ENCODE results near the gene DHX9.
A peak's percentile ranks its signal among the peaks of the same experiment; 100 is the strongest.

The DHX9 gene

DNA sequence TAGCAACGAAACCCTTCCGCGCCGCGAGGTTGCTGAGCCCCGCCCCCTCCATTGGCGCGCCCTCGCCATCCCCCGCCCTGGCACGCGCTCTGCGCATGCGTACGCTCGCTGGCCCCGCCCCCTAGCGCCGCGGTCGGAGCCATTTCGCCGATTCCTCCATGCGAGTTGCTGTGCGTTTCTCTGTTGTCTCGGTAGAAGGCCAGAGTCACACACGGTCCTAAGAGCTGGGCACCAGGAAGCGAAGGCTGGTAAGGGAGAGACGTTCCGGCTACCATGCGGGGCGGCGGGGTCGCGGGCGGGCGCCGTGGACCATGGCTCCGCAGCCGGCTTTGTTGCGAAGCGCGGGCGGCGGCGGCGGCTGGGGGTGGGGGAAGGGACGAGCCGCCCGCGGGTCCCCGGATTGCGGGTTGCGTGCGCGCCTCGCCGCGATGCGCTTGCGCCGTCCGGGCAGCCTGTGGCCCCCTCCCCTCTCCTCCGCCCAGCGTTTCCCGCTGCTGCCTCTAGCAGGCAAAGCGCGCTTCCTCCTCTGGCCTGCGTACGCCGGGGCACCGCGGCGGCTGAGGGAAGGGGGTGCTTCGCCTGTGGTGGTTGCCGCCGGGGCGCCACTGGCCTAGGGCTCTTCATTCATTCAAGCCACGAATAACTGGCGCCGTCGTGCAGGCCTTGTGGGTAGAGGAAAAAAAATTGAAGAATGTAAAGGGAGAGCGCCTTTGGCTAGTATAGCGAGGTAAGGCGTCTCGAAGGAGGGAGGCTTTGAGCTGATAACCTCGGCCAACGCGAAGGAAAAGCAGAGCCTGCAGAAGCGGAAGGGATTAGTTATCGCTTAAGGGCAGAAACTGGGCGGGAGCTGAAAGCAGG is at the start of gene DHX9:
DHX9 (plus strand) TSS at position 139 of the 858 bp plus-strand sequence. CDS start 3,220 bp downstream, outside the sequence.
- DNase-seq, result peak; percentile 76

DNA sequence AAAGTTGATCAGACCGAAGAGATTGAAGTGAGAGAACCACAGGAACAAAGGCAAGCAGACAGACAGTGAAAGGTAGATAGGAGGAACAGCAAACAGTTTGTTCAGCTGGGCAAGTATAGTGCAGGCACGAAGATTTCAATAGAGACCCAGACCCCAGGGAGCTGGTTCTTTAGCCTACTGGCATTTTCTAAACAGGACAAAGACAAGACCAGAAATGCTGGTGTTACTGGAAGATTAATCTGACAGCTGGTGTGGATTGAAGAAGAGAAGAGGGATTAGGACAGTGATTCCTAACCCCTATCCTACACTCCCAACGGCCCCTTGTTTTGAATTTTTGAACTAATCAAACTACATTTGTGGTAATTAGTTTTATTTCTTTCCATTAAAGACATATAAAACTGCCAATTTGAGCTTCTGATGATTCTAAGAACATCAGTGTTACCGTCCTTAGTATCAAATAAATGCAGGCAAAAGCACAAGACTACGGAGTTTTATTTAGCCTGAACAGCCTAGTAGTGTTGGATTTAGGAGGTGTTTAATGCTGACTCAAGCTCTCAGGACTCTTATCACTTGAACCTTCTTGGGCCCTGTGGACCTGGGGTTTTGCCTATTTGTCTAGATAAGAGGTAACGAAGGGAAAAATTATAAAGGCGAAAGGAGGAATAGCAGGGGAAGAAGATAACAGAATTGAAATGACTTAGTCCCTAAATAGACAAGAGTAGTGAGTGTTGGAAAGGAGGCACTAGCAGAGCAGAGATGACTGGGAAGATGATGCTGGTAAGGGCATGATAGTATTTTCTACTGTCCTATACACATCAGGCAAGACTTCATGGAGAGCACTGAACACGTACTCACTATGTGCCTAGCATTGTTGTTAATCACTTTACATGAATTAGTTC is 47.6 kb upstream of the DHX9 start:
- no peak for DNase-seq

DNA sequence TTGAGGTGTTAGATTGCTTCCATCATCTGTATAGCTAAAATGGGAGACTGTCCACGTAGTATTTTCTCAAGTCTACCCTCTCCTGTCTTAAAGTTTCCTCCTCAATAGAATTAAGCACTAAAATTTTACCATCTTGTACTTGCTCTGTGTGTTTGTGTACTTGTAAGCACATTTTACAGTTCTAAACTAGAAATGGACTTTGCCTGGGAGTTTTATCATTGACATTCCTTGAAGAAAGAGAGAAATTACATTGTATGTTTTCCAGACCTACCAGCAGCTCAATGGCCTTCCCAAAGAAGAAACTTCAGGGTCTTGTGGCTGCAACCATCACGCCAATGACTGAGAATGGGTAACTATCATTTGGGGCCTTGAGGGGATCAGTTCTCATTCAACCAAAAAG is 45.1 kb upstream of the DHX9 start:
- no peak for DNase-seq

DNA sequence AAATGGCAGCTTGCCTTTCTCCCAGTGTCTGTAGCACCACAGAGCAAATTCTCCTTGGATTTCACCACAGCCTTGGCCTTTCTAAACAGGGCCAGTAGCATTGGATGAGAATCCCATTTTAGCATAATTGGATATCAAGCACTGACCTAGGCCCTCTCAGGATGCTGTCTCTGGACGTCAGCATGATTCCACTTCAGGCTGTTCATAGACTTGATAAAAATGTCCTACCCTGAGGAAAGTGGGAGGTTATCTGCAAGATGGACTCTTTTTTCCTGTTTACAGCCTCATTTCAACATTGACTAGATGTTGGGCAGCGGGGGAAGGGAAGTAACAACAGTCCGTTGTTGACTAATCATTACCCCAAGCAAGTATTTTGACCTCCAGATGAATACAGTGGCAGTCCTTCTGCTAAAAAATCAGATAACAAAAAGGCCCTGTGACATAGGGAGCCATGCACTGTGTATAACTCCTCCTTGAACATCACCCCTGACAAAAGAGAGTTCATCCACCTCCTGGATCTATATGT is 44.4 kb upstream of the DHX9 start:
- DNase-seq, result no peak

DNA sequence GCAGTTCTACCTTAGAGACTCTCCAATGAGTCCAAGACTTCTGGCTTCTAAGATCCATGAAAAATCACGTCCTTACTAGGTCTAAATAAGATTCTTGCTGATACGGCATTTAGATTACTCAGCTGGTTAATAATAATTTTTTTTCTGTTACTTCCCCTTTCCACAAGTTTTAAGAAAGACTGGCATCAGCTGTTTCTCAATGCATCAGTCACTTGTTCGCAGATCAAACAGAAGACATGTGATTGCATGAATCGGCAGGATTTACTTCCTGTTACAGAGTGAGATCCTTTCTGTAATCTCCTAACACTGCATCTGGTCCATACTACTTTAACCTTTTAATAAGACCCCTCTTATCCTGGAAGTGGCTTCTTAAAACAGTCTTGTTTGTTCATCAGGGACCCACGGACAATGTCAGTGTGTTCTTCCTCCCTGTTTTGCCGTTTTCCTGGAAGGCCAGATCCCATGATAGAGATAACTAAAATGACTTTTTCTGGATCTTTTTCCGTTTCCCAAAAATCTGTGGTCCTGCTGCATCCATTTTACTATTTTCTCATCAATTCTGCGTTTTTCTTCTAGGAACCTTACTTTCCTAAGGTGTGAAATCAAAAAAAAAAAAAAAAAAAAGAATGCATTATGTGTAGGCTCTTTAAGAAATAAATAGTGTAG is 43.5 kb upstream of the DHX9 start:
- DNase-seq, result no peak

DNA sequence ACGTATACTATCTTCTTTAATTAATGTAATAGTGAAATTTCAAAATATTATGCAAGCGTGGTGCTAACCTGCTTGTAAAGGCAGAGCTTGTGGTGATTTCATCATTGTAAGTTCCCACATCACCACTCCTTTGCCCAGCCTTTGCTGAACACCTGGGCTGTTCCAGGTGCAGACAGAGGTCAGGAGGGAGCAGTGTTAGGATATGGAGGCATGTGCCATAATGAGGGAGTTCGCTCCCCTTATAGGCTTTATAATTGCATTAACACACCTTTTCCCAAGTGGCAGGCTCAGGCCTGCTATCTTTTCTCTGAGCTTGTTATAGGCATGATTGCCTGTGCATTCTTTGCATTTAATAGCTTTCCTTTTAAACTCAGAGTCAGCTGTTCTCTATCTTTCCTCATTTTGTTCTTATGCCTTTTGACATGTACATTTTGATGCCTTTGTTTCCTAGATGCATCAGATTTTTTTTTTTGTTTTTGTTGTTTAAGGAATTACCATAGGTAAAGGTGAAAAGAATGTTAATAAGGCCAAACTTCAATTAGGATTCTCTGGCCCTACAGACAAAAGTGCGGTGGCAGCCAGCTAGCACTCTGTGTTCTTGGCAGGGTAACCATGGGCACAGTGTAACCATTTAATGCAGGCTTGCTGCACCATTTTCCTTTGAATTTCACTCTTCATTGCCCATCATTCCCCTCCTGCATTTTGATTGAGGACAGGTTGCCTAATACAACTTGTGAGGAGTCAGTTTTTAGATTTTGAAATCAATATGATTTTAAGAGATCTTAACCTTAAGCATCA is 36.9 kb upstream of the DHX9 start:
- DNase-seq, result no peak

DNA sequence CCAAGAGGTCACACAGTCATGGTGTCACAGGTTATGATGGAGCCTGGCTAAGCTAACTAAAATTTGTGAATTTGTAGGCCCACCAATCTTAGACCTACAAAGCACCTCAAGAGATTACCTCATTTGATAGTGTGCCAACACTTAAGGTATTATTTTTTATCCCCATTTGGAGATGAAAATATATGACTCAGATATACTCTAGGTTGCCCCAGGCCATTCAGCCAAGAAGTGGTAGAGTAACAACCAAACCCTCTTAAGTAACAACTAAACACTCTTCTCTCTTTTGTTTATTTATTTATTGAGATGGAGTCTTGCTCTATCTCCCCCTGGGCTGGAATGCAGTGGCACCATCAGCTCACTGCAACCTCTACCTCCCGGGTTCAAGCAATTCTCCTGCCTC is 35.3 kb upstream of the DHX9 start:
- DNase-seq, result no peak

DNA sequence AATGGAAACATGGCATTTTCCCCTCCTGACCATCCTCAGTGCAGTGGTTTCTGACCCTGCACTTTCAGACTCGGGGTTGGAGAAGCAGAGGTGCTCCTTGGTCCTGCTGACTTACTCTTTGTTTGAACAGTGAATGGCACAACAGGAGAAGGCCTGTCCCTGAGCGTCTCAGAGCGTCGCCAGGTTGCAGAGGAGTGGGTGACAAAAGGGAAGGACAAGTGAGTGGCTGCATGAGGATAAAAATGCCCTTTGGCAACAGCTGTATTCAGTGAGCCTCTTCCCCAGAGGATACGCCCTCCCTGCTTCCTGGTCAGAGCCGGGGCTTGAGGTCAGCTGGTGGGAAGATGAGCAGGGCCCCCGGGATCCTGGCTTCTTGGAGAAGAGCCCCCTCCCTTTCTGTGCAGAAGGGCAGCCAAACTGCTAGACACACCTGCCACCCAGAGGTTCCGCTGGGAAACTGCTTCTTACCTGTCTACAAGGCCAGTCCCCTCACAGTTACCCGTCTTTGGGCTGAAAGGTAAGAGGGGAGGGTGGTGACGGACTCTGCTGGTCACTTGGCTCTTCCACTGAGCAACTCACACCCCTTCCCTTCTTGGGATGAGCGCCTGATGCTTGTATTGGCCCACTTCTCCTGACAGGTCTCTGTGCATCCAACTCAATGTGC is 33.0 kb upstream of the DHX9 start:
- DNase-seq, result peak; percentile 1

DNA sequence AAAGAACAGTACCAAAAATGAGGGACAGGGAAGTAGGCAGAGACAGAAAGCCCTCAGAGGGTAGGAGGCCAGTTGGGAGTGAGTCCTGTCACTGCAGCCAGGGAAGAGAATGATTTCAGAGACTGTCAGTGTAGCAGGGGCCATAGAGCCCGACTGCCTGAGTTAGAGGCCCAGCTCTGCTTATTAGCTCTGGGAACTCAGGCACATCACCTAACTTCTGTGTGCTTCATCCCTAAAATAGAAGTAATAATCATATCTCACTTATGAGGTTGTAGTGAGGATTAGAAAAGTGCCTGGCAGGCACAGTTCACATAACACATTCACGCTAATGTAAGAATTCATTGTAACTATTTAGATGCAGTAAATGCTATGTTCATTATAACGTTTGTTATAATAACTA is 31.2 kb upstream of the DHX9 start:
- DNase-seq, result no peak

DNA sequence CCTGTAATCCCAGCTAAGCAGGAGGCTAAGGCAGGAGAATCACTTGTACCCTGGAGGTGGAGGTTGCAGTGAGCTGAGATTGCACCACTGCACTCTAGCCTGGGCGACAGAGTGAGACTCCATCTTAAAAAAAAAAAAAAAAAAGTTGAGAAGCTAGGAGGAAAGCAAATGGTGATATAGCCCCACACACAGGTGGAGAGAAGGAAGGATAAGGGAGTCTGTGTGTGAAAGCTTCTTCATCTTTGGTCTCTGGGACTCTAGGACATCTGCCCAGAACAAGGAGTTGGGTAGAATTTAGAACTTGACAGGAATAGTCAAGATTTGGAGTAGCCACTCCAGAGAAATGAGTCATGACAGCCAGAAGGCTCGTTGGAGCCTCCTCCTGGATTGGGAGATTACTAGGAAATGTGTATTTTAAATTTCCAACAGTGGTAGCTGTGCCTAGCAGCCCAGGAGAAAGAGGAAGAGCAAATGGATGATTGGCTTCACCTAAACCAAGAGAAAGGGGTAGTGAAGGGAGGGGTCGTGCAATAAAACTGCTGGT is 29.7 kb upstream of the DHX9 start:
- DNase-seq, result no peak

DNA sequence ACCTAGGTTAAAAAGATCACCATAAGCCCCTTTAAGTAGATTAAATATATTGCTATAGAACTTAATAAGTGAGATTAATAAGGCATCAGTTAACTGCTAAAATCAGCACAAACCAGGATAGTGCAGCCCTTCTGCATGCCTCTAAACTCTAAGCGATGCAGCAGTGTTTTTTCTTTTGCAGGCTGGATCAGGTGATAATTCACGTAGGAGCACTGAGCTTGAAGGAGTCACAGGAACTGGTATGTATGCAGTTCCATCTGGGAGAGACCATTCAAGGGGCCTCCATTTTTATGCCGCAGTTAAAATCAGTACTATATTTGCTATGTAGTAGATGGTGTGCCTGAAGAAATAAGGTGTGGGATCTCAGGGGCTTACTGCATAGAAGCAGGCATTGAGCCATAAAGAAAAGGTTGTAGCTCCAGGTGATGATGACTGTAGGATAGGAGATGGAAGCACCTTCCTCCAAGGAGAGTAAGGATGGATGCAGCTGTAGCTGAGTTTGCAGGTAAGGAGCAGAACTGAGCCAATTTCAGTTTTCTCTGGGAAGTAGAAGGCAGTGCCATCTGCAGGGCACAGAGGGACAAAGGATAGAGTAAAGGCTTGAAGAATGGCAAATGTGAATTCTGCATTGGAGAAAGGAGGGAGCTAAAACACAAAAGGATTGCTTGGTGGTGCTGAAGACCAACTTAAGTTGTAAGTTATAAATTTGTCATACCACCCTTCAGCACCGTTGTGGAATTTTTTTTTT is 27.0 kb upstream of the DHX9 start:
- no peak for DNase-seq

DNA sequence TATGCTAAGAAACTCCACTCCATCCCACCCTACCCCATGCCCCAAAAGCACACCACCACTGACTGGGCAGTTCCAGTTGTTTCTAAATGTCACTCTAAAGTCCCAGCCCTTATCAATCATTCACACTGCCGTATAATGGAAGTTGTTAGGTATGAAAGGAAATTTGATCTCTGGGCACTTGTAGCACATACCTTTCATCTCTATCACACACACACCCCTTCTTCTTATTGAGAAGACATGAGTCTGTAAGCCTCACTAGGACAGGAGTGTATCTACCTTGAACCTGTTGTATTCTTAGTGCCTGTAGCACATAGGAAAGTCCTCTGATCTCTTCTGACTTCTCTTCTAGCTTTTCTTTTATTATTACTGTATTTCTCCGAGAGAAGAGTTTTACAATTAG is 22.3 kb upstream of the DHX9 start:
- no peak for DNase-seq

DNA sequence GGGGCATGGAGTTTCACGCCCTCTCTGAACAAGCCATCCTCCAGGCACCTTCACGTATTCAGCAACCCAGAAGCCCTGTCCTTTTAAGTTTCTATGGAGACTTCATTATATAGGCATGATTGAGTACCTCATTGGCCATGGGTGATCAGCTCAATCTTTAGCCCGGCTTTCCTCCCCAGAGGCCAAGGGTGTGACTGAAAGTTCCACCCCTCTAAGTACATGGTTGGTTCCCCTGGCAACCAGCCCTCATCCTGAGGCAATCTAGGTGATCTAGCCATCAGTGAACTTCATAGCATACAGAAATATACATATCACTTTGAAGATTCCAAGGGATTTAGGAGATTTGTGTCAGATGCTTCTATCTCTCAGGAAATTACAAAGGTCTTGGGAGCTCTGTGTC is 21.3 kb upstream of the DHX9 start:
- no peak for DNase-seq

DNA sequence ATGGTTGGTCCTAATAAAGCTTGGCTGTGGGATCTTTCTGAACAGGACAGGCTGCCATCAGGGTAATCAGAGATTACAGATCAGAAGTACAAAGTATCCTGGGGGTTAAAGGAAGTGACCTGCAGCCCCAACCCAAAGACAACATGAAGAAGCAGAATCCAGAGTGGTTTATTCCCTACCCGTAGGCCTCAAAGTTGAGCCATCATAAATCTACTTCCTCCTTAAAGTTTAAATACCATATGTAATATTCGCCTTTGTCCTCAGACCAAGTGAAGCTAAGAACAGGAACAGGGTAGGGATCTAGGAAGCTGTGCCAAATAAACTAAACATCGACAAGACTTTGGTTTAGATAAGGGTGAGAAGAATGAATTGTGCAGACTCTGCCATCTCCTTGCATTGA is 15.9 kb upstream of the DHX9 start:
- DNase-seq, result no peak

DNA sequence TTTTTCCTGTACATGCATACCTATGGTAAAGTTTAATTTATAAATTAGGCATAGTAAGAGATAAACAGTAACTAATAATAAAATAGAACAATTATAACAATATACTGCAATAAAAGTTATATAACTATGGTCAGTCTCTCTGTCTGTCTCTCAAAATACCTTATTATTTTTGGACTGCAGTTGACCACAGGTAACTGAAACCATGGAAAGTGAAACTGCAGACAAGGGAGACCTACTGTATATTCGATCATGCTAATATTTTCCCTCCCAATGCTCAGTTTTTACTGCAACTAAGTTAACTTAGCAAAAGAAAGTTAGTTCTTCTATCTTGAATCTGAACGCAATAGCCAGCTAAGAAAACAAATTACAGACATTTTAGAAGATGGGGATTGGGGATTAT is 12.3 kb upstream of the DHX9 start:
- no peak for DNase-seq

DNA sequence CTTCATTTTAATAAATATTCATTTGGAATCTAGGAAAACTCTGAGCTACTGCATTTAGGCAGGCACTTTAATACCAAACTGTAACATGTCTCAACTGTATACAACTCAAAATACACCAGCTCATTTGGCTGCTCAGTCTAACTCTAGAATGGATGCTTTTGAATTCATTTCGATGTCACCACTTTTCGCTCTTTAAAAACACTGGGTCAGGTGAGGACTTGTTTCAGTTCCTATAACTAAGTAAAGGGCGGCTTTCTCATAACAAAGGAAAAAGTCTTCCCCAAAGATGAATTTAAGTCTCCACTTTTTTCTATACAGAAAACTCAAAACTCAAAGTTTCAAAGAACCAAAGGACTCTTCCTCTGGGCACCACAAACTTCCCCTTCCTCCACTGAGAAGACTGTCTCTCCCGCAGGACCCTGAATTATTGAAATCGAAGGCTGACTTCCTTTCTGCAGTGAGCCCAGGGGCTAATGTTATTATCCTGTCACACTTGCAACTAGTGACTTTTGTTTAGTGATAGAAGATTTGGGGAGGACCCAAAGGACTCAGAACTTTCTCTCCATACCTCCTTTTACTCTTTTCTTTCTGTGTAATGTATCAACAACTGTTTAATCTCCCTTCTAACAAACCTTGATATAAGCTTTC is 9.7 kb upstream of the DHX9 start:
- DNase-seq, result no peak

DNA sequence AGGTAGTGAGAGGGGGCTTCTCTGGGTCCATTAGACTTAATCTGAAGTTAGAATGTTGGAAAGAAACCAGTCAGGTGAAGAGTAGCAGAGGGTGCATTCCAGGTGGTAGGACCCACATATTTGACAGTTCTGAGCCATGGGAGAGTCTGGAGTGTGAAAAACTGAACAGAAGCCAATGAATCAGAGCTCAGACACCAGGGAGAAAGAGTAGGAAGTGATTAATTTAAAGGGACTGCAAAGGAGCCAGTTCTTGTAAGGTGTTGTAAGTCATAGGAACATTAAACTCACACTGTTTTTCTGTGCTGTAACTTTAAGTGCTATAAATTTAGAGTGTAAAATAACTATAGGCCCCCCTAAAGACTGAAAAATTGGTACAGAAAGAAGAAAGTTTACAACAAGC is 5.9 kb upstream of the DHX9 start:
- DNase-seq, result no peak

DNA sequence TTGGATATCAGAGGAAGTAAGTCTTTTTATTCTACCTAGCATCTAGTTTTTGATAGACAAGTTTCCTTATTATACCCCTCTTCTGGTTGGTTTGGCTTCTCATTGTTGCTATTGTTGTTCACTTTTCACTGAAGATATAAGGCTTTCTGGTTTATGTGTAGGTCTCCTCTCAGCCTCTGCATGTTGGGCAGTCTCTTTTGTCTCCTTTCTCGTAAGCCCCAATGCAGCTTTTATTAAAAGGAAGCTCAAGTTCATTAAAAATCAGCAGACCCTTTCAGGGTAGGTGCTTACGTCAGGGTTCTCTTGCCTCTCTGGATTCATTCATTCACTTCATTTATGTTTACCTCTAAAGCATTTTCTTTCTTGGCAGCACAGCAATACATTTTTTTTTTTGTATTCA is 4.8 kb upstream of the DHX9 start:
- DNase-seq, result no peak

DNA sequence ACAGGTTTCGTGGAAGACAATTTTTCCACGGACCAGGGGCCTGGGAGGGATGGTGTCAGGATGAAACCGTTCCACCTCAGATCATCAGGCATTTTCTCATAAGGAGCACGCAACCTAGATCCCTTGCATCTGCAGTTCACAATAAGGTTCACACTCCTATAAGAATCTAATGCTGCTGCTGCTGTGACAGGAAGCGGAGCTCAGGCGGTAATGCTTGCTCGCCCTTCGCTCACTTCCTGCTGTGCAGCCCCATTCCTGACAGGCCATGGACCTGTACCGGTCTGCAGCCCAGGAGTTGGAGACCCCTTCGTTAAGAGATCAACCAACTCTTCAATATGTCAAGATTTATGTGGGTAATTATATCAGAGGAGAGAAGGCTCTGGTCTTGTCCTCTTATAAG is 3.3 kb upstream of the DHX9 start:
- no peak for DNase-seq

DNA sequence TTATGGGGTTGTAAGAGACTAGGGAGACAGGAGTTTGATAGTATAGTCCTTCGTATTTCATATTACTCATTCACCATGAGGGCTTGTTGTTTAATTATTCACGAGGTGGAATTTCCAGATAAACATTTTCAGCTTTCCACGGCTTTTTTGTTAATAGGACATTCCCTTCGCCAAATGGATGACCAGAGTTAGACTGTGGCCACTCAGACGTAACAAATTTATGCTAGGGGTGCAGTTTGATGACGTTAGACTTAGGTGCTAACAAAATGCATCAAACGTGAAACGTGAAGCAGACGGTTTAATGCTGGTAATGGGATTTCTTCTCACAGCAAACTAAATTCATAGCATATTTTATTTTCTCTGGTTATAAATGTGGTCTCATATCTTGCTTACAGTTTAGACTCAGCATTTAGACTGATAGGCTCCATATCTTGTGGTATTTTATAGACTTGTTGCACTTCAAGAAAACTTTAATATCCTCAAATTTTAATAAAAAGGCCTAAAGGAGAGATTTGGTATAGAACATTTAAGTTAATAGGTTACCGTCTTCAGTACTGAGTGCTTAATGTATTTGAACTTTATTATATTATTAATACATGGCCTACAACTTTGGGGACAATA is 2.3 kb downstream of the DHX9 start:
- DNase-seq, result no peak

All from NCI-H748 treated with DMSO at 0.1 percent for 48 hours (cell line).